Measurements from ENCODE around the gene RFTN2.
"Not testable (repeated sequence)": the region's sequence is repeated elsewhere in the genome, so short reads cannot be mapped to it uniquely, and the experiment has no call there.

RFTN2 gene

DNA sequence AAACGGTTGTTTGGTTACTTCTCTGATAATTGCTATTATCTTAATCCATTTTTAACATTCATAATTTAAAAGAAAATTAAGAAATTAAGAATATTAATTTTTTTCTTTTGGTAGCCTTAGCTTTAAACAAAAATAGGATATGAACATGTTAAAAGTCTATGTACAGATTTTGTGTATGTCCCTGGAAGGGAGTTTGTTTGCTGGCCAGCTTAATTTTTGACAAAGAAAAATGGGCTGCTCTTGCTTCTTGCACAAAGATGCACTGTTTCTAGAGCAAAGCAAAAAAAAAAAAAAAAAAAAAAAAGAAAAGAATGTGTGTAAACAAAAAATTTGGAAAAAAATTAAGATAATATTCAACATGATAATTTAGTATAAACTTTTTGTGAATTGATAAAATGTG is 1.3 kb downstream of the RFTN2 start:
- no peak for DNase-seq

DNA sequence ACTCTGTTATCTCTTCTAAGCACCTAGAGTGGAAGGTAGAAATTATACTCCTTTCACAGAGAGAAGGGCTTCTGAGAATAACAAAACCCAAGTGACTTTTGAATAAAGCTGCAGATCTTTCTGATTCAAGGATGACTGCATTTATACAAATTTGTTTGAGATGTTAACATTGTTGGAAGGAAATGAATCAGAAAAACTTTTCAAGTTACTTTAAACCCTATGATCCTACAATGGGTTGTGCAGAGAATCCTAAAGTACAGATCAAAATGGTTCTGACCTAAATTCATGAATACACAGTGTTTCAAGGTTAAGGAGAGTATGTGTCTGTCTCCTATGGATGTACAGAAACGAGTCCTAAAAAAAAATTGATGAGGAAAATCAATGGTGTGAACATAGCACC is 1.8 kb downstream of the RFTN2 start:
- no peak for DNase-seq

- DNase-seq: peak; percentile 13
Observed at GRCh38 chr2:197673106-197673505, 2.3 kb downstream of the RFTN2 start.

GRCh38 chr2:197672371-197672893 is 3.0 kb downstream of the RFTN2 start:
- DNase-seq: no peak

- DNase-seq: no peak
Observed at GRCh38 chr2:197669077-197669476, 6.3 kb downstream of the RFTN2 start.

DNA sequence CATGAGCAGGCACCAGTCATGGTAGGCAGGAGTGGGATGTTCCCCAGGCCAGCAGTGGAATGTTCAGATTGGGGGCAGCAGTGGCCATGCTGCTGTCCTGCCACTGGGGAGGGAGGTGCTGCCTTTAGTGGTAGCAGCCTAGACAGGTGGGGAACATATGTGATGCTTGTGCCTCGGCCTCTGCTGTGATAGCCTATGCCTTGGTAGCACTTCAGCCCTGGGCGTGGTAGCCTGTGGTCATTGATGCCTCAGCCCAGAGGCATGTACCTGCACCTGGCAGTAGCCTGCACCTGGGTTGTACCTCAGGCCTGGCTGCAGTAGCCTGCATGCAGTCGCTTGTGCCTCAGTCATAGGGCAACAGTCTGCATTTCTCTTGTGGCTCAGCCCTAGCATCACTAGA is 7.1 kb downstream of the RFTN2 start:
- no peak for DNase-seq

DNA sequence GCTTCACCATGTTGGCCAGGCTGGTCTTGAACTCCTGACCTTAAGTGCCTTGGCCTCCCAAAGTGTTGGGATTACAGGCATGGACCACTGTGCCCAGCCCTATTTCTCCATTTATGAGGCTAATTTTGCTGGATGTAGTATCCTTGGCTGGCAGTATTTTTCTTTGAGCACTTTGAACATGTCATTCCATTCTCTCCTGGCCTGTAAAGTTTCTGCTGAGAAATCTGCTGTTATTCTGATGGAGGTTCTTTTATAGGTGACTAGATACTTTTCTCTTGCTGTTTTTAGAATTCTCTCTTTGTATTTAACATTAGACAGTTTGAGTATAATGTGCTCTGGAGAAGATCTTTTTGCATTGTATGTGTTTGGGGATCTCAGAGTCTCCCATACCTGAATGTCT is 9.1 kb downstream of the RFTN2 start:
- no peak for DNase-seq

DNA sequence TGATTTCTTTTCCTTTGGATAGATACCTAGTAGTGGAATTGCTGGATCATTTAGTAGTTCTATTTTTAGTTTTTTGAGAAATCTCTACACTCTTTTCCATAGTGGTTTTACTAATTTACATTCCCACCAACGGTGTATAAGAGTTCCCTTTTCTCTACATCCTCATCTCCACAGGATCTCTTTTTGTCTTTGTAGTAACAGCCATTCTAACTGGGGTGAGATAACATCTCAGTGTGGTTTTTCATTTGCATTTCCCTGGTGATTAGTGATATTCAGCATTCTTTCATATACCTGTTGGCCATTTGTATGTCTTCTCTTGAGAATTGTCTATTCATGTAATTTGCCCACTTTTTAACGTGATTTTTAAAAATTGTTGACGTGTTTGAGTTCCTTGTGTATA is 13.8 kb downstream of the RFTN2 start:
- no peak for DNase-seq

DNA sequence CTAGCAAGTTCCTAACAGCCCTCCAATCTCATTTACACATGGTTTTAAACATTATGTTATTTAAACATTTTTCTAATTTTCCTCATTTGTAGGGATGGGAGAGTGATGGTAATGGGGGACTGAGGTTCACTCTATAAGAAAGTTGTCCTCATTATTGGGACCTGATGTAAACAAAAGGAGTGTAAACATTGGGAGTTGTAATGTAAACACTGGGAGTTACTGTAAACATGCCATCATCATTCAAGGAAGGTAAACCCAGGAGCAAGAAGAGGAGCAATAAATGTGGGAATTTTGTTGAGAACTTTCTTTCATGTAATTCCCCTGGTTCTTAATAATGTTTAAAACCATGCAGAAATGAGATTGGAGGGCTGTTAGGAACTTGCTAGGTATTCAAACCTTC is 17.8 kb downstream of the RFTN2 start:
- peak; percentile 15 for DNase-seq

- no peak for DNase-seq
Observed at GRCh38 chr2:197647961-197648690, 27.3 kb downstream of the RFTN2 start.

DNA sequence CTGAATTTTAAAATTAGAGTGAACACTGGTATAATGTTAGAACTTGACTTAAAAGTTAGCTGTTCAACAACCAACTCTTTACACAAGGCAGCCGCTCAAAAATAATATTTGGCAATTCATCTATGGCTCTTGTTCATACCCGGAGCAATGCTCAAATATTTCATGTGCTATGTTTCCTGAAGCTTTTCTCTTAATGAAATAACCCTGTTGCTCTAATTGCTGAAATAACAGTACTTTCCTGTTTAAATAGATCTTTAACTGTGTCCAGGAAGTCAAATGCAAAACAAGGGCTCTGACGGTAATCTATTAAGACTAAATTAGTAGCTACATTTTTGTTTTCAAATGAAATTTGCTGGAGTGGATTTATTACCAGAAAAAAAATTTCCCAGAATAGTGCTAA is 33.7 kb downstream of the RFTN2 start:
- DNase-seq: no peak

GRCh38 chr2:197640571-197641122 is 34.7 kb downstream of the RFTN2 start:
- DNase-seq: not testable (repeated sequence)

DNA sequence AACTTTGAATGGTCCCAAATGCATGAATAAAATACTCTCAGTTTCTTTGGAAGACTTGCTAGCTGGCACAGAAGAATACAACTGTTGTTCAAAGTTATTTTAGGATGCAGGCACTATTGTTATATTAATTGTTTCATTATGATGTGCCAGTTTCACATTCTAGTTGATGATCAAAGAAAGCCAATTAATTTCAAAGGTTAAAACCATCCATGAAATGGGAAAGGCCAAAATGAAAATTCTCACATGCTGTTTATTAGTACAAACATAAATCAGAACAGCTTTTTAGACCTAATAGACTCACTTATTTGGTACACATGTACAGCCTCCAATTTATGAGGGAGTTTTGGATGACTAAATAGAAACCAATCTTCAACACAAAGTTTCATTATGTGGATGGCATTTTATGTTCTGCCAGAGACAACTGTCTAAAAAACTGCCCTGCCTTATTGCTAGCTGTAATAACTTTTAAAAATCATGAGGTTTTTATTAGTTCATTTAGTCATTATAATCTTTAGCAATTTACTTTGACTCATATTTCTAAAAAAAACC is 42.2 kb downstream of the RFTN2 start:
- no peak for DNase-seq

DNA sequence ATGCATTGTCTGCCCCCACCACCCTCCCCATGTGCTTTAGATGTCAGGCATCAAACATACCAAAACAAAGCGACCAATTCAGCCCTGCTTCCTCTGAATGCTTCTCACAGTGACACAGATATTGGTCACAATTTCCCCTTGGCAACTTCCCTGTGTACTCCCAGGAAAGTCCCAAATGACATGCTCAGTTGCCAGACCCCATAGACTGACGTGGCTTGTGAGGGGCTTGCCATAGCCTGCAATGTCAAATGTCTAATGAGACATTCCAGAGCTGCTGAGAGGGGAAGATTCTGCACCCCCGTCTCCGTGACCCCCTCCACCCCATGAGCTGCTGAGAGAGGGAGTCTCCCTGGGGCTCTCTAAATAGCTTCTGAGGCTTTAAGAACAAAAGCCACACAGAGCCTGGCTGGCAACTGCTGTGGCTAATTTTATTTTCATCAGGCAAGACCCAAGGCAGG is 47.3 kb downstream of the RFTN2 start:
- no peak for DNase-seq

GRCh38 chr2:197626965-197627625 is 48.3 kb downstream of the RFTN2 start:
- no peak for DNase-seq

DNA sequence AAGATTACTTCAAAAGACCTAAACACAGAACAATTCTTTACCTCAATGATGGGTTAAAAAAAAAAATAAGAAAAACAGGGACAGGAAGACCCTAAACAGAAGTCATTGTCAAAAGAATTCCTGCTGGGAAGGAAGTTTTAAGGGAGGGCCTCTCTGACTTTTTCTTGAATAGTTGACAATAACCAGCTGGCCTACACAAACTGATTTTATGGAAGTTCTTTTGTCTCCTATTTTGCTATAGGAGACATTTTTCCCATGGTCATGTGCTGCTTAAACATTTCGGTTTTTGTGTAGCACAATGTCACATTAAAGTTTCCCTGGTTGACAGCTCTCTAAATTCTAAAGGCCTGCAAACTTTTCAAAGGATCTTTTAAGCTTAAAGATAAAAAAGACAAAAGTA is 55.3 kb downstream of the RFTN2 start:
- no peak for DNase-seq

DNA sequence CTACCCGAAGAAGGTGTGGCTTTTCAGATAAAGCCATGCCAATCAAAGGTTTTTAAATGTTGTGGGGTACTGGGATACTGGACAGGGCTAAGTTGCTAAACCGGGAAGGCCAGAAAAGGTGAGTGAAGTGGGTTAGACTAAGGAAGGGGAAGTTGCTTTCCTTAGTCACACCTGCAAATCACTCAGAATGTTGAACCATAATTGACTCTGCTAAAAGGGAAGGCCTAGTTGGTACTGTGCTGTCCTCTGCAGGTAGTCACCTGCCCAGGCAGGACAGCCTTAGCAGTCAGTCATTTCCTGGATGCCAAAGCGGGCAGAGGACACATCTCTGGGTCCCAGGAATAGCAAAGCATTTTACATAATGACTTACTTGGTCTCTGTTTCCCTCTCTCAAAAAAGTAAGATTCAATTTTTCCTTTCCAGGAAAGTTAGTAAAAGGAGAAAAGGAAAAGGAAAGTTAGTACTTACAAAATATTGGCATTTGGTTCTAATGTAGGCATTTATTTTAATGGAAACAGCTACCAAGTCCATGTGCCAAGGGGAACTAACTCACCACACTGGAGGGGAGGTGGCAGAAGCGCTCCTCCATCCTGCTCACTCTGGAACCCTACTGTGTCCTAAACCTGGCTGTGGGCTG is 60.3 kb downstream of the RFTN2 start:
- DNase-seq: peak; percentile 48

GRCh38 chr2:197614532-197614931 is 60.9 kb downstream of the RFTN2 start:
- peak; percentile 60 for DNase-seq

GRCh38 chr2:197613509-197613987 is 61.8 kb downstream of the RFTN2 start:
- peak; percentile 77 for DNase-seq

- no peak for DNase-seq
Observed at GRCh38 chr2:197606180-197606579, 69.2 kb downstream of the RFTN2 start.

DNA sequence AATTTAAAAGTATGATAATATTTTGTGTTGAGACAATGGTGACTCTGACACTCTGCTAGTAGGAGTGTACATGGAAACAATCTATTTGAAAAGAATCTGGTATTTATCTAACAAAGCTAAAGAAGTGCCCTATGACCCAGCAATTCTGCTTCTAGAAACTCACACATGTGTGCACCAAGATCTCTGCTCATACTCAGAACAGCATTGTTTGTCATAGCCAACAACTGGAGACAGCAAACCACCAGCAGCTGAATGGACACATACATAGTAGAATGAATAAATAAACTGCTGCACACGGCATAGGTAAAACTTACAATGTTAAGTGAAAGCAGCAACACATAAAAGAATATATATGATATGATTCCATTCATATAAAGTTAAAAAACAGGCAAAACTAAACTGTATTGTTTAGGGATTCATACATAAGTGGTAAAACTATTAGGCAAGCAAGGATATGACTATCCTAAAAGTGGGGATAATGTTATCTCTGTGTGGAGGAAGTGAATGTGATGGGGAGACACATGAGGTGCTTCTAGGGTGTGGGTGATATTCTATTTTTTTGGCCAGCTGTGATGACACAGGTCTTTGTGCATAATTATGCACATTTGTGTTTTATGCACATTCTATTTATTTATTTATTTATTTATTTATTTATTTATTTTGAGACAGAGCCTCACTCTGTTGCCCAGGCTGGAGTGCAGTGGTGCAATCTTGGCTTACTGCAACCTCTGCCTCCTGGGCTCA is 71.1 kb downstream of the RFTN2 start:
- no peak for DNase-seq

- no peak for DNase-seq
Observed at GRCh38 chr2:197601726-197602125, 73.7 kb downstream of the RFTN2 start.

Measured in NCI-H69 (cell line).